T47D (cell line): Measurements from ENCODE around the gene MTFR1L.

ENCODE experiments used
- DNase-seq, 2 experiments: peaks; one replicate each; pipeline versions ENCODE4 v3.0.0 to v3.0.0-alpha.2; 2011 to 2012; ENCODE audit warnings: low read depth in 1 of 2, low spot score in 1 of 2
- JUND ChIP-seq: IDR thresholded peaks from 2 replicates; pipeline ENCODE4 v1.6.1; 2012; ENCODE audit warnings: low read depth
- in situ Hi-C: cut with HindIII; loops from 2 replicates; pipeline ENCODE4 v1.10.0; 2016; ENCODE audit warnings: low sequenced_read_pairs, low pct_unique_long_range_greater_than_20kb

MTFR1L gene

DNA sequence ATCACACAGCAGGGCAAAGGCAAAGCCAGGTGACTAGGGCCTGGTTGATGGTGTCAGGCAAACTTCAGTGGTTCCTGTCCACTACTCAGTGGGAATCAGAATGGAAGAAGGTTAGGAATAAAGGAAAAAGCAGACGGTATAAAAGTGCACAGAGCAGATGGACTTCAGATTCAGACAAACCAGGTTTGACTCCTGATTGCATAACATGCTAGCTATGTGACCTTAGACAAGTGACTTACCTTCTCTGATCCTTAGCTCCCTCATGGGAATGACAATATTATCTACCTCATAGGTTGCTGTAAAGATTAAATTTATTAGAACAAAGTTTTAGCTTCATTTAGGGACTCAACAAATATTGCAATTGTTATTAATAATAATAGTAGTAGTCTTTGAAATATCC, 50.9 kb downstream of the MTFR1L start:
- in situ Hi-C loops, result no loop called here
- no peak for TF ChIP-seq JUND
- no peak for DNase-seq

DNA sequence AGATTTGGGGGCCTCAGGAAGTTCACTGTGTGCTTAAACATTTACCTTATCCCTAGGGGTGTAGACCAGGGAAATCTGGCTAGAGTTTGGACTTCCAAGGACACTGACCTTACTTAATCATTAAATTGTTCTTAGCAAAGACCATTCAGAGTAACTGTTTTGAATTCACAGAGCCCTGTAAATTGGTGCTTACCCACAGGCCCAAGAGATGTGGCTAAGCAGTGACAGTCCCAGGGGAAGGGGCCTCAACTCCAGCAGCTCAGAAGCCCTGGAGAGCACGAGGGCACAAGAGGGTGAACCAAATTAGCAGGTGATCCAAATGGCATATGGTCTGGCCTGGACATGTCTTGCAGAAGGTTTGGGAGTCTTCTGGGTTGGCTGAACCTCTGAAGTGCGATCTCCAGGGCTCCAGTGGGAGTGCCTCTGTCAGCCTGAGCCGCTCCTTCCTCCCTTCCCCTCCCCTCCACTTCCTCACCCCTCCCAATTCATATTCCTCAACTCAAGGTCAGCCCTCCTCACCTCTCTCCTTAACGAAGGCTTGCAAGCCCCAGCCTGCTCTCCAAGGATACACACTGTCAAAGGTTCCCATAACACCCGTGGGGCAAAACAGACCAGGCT, 51.4 kb downstream of the MTFR1L start:
- DNase-seq, result no peak
- TF ChIP-seq JUND, result no peak
- in situ Hi-C loops, result no loop called here

DNA sequence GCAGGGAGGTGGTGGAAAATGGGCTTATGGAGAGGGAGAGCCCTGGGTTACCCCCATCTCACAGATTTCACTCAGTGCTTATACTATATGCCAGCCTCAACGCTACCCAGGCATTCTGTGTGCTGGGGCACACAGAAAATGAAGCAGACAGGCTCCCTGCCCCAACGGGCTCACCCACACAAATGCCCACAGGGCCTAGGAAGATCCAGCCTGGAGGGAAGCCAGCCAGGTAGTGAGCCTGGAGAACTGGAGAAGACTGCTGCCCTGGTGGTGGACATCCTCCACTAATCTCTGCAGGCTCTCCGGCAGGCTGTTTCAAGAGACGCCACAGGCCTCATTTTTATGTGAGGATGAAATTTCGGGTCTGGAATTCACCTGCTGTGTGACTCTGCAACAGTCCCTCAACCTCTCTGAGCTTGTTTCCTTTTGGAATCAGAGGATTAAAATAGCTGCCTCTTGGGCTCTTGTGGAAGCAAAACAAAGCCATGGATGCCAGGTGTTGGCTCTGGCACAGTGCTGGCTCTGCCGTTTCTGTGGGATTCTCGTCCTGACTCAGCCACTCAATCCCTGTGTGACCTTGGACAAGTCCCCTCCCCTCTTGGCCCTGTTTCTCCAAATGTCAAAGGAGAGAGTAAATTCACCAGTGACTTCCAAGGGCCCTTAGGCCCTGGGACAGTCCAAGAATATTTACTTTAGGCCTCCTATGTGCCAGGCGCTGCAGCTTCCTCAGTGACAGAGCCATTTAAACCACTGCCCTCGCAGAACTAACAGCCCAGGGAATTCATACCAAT, 52.1 kb downstream of the MTFR1L start:
- DNase-seq, result peak in 1 of 2 experiments; percentile 89
- TF ChIP-seq JUND, result no peak
- in situ Hi-C loops, result no loop called here

DNA sequence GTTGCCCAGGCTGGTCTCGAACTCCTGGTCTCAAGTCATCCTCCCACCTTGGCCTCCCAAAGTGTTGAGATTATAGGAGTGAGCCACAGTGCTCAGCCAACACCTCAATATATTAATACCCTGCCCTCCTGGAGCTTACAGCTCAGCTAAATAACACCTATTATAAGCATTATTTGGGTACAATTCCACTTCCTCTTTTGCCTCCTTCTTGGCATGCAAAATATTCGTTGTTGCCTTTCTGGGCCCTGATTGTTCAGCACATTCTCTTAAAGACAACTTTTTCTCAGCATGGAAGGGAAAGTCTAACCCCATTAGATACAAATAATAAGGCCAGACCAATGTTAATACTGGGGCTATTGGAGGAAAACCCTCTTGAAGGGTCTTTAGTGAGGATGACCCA, 53.0 kb downstream of the MTFR1L start:
- in situ Hi-C loops, result no loop called here
- DNase-seq, result no peak

DNA sequence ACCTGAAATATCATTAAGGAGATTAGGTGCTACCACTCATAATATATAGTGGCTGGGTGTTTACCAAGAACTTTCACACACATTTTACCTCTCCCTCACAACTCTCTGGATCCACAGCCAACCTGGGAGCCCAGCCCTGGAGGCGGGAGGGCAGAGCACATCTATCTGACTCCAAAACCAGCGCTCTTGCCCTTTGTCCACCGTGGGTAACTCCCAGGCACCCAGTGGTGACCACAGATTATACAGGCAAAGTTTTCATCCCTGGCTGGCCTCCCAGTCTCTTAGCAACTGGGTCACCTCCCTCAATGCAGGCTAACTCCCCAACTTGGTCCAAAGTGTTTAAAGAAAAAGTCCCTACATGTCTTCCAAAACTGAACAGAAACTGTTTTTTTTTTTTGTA, 53.4 kb downstream of the MTFR1L start:
- no peak for TF ChIP-seq JUND
- in situ Hi-C loops, result no loop called here
- no peak for DNase-seq

More for the DNA sequence above, 53.0 kb downstream of the MTFR1L start:
- no peak for TF ChIP-seq JUND

DNA sequence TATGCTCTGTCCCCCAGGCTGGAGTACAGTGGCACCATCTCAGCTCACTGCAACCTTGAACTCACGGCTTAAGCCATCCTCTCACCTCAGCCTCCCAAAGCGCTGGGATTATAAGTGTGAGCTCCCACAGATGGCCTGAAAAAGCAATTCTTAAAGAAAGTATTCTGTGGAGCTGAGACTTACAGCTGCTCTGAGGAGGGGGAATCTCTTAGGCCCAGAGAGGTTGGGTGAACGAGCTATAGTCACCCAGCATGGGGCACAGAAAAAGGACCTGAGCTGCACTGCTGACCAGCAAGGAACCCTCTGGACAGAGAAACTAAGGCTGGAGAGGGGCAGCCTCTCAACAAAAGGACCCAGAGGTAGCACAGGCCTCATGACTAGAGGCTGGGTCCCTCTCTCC, 54.5 kb downstream of the MTFR1L start:
- no peak for TF ChIP-seq JUND
- no peak for DNase-seq
- in situ Hi-C loops, result no loop called here

DNA sequence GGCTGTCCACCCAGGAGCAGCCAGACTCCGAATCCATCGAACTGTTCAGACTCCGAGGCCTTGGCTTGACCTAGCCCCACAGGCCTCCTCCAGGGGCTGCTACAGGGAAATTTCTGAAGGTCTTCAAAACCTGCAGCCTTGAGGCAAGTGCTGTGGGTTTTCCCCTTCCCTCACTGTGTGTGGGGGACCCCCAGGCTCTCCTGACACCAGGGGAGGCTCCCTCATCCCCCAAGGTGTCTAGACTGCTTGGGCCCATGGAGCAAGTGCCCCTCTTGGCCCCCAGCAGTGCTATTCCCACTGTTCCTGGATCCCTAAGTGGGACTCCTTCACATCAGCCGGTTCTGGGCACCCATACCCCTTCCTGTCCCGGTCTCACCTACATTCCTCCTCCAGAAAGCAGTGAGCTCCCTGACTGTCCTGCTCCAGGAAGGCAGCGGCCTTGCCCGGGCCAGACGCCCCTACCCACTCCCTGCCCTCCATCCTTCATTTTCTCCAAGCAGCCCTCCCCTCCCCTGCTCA, 54.9 kb downstream of the MTFR1L start:
- no peak for TF ChIP-seq JUND
- DNase-seq, result no peak
- in situ Hi-C loops, result no loop called here

DNA sequence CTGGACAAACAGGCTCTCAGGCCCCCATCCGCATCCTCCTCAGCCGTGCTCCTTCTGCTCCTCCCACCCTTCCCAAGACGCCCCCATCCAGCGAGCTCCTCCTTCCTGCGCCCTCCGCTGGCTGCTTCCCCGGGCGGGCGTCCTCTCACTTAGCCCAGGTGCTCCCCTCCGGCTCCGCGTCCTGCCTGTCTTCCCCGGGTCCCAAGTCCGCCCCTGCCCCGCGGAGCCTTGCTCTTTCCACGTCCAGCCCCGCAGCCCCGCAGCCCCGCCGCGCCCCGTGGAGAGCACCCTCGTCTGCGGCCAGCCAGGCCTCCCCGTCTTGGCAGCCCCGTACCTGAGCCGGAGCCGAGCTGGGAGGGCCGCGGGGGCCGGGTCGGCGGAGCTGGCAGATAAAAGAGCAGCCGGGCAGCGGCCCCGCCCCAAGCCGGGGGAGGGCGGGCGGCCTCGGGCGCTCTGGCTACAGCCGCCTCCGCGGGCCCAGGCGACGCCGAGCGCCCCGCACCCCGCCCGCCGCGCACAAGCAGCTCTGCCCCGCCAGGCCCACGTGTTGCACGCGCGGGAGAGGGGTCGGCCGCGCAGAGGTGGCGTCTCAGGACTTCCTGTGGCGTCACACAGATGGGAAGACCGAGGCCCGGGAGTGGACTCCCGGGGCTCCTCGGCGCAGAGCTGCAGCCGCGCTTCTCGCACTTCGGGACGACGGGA, 55.6 kb downstream of the MTFR1L start, which contains the start of gene PAQR7:
PAQR7 (minus strand) TSS at position 555 of the 702 bp plus-strand sequence. CDS start 11,869 bp downstream, outside the sequence.
- no peak for TF ChIP-seq JUND
- in situ Hi-C loops, result no loop called here
- DNase-seq, result peak in 1 of 2 experiments; percentile 70

DNA sequence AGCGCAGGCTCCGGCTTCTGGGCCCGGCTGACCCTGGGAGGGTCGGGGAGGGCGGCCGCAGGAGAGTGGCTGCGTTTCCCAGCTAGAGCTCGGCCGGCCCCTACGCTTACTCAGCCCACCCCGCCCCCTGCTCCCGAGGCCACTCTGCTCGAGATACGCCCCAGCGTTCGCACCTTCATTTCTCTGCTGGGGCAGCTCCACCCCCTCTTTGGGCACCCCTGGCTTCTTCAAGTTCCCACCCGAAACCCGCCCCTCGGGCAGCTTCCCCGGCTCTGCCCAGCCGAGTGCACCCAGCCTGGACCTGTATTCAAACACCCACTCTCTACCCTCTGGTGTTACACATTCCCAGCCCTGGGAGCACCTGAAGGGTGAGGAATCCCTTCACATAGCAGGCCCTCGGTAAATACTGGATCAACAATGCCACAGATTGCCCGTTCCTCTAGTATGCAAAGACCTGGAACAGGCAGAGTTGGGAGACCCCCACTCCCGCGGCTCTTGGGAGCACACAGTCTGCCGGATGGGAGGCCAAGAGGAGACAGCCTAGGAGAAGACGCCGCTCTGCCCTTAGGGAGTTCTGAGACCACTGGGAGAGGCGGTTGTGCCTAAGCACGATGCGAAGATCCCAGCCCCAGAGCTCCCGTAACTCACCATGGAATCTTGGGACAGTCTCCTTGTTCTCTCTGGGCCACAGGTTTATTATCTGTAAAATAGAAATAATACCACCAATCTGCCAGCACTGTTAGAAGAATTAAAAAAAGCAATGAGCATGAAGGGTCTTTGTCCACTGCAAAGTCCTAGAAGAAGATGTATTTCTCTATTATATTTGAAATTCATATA, 56.3 kb downstream of the MTFR1L start:
- DNase-seq, result no peak
- no peak for TF ChIP-seq JUND
- in situ Hi-C loops, result no loop called here

DNA sequence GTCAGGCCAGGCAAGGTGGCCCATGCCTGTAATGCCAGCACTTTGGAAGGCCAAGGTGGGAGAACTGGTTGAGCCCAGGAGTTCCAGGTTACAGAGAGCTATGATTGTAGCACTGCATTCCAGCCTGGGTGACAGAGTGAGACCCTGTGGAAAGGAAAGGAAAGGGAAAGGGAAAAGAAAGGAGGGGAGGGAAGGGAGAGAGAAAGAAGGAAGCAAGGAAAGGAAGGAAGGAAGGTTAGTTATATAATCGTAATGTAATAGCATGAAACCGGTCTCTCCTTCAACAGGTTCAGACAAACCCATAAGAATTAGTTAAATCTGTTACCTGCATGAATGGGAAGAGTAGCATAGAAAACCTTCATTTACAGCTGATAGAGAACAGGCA, 56.9 kb downstream of the MTFR1L start:
- peak in 1 of 2 experiments; percentile 31 for DNase-seq
- in situ Hi-C loops, result no loop called here
- TF ChIP-seq JUND, result no peak

DNA sequence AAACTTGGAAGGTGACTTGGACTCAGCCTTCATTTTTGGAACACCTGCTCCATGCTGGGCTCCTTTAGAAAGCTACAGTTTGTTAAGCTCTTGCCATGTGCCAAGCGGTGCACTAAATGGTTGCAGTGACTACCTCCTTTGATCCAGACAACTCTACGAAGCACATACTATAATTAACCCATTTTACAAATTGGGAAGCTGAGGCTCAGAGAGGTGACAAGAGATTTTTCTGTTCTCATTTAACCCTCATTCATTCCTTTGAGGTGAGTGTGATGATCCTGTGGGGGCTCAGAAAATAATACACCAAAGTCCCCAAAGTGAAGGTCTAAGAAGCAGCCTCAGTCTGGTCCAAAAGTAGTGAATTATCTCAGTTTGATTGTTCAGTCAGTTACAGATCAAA, 57.4 kb downstream of the MTFR1L start:
- no peak for DNase-seq
- in situ Hi-C loops, result no loop called here

DNA sequence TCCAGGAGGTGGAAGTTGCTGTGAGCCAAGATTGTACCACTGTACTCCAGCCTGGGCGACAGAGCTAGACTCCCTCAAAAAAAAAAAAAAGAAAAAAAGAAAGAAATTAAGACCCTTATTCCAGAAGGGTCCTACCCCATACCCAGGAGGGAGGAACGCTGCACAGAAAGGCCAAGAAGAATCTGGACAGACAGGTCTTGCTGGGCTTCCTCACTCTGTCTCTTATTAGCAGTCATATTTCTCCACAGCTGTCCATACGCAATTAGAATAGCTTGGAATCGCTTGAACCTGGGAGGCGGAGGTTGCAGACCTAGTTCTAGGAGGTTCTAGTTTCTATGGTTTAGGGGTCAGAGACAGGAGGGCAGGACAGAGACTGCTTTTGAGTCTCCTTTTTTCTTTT, 58.9 kb downstream of the MTFR1L start:
- TF ChIP-seq JUND, result no peak
- in situ Hi-C loops, result no loop called here
- DNase-seq, result peak in 1 of 2 experiments; percentile 68

More for the DNA sequence above, 57.4 kb downstream of the MTFR1L start:
- no peak for TF ChIP-seq JUND
